ENCODE measurements around the gene PALLD.

- TF ChIP-seq, protein P1, sequence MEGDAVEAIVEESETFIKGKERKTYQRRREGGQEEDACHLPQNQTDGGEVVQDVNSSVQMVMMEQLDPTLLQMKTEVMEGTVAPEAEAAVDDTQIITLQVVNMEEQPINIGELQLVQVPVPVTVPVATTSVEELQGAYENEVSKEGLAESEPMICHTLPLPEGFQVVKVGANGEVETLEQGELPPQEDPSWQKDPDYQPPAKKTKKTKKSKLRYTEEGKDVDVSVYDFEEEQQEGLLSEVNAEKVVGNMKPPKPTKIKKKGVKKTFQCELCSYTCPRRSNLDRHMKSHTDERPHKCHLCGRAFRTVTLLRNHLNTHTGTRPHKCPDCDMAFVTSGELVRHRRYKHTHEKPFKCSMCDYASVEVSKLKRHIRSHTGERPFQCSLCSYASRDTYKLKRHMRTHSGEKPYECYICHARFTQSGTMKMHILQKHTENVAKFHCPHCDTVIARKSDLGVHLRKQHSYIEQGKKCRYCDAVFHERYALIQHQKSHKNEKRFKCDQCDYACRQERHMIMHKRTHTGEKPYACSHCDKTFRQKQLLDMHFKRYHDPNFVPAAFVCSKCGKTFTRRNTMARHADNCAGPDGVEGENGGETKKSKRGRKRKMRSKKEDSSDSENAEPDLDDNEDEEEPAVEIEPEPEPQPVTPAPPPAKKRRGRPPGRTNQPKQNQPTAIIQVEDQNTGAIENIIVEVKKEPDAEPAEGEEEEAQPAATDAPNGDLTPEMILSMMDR (IDR thresholded peaks at IDR 0.05): no peak
- no peak for TF ChIP-seq POLR2A (IDR thresholded peaks at IDR 0.05)
Observed at GRCh38 chr4:168888715-168889215, 391.9 kb downstream of the PALLD start.

Data from esophagus squamous epithelium (tissue), 4 donors.